Lung microvascular endothelial cell (primary cell): ENCODE results near the gene EIF2S2. TPM values are rescaled to one million over a fixed set of nuclear protein-coding genes. Genes with fewer than 3 reads are reported as not detected.
A peak's percentile ranks its signal among the peaks of the same experiment; 100 is the strongest.

Experiments used
- DNase-seq, 2 donors: peaks; one replicate each; pipeline versions ENCODE4 v3.0.0 to v3.0.0-alpha.2; 2010; ENCODE audit warnings: low read depth in 2 of 2
- total RNA-seq: library from RNA; depleted of rRNA; stranded (reverse); fragments of >200 nt; gene quantifications from 2 replicates; pipeline ENCODE4 v1.2.1, GENCODE V29; 2014

The EIF2S2 gene
- total RNA-seq, 1 donor from 2014 or later, result 68.7 TPM

GRCh38 chr20:34089655-34090345 is 22.2 kb downstream of the EIF2S2 start:
- no peak for DNase-seq

GRCh38 chr20:34089175-34089479 is 22.9 kb downstream of the EIF2S2 start:
- no peak for DNase-seq

- DNase-seq, result no peak
These were observed 23.5 kb downstream of the EIF2S2 start for GRCh38 chr20:34088305-34089174.

GRCh38 chr20:34085544-34086040 is 26.5 kb downstream of the EIF2S2 start:
- DNase-seq, result no peak

DNA sequence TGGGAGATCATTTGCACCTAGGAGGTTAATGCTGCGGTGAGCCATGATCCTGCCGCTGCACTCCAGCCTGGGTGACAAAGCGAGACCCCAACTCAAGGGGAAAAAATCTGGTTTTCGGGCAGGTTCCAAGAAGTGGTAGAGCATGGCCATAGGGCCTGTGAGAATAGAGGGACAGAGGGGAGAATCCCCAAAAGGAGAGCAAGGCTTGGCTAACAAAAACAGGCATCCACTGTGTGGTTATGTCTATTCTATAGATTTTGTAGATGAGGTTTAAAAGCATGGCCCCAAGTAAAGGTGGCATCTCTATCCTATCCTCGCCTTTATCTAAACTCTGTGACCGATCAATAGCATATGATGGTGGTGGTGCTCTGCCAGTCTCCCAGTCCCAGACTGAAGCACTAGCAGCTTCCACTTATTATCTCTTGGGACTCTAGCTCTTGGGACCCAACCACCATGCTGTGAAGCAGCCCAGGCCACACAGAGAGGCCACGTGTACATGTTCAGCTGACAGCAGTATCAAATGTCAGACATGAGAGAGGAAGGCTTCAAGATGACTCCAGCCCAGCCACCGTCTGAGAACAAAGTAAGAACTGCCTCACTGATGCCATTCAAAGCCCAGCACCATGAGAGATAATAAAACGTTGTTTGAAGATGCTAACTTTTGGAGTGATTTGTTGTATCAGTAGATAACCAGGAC is 27.7 kb downstream of the EIF2S2 start:
- no peak for DNase-seq

- DNase-seq, result no peak
These were observed 28.3 kb downstream of the EIF2S2 start for GRCh38 chr20:34083781-34084180.

DNA sequence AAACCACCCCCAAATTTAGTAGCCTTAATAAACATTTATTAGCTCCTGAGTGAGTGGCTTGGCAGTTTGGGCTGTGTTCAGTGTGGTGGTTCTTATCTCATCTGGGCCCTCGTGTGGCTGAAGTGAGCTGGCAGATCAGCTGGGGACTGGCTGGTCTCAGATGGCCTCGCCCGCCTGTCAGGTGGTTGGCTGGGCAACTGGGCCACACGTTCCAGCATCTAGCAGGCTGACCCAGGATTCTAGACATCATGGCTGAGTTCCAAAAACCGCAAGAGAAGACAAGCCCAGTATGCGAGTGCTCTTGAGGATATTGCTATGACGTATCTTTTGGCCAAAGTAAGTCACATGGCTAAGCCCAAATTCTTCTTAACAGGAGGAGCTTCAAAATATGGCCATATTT is 28.9 kb downstream of the EIF2S2 start:
- peak; percentile 17 to 81 for DNase-seq

GRCh38 chr20:34082232-34082887 is 29.7 kb downstream of the EIF2S2 start:
- no peak for DNase-seq

- no peak for DNase-seq
These were observed 32.2 kb downstream of the EIF2S2 start for GRCh38 chr20:34079818-34080217.

- no peak for DNase-seq
These were observed 33.5 kb downstream of the EIF2S2 start for GRCh38 chr20:34078540-34078939.

DNA sequence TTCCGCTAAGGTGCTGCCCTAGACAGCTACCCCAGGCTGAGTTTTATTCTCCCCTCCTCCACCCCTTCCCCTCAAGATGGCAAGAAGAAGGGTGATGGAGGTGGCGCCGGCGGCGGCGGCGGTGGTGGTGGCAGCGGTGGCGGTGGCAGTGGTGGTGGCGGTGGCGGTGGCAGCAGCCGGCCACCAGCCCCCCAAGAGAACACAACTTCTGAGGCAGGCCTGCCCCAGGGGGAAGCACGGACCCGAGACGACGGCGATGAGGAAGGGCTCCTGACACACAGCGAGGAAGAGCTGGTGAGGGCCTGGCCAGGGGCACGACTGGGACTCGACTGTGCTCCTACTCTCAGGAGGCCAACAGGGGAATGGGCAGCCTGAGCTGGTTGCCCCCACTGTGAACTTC is 35.1 kb downstream of the EIF2S2 start:
- no peak for DNase-seq

- DNase-seq, result no peak
These were observed 36.4 kb downstream of the EIF2S2 start for GRCh38 chr20:34075647-34076046.

DNA sequence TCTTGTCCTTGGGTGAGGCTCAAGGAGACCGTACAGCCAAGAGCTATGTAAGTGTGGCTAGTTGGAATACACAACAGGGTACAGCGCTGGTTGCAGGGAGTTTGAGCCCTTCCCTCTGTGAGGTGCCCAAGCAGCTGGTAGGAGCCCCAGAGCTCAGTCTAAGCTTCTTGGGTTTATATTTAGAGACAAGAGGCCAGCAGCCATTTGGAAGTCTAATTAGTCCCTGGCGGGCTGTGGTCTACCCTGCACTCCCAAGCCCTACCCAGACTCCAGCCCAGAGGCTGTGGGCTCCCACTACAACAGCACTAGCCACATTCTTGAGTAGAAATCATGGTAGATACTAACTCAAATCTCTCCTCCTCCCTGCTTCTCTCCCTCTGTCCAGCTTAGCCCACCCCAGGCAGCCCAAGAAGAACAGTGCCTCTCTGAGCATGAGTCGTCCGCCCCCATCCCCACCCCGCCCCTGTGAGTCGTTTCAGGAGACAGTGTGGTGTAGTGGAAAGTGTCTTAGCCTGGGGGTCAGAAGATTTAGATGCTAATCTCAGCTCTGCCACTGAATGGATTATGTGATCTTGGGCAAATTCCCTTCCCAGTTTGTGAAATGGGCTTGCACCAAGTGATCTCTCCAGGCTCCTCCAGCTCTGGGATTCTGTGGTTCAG is 37.8 kb downstream of the EIF2S2 start:
- no peak for DNase-seq

DNA sequence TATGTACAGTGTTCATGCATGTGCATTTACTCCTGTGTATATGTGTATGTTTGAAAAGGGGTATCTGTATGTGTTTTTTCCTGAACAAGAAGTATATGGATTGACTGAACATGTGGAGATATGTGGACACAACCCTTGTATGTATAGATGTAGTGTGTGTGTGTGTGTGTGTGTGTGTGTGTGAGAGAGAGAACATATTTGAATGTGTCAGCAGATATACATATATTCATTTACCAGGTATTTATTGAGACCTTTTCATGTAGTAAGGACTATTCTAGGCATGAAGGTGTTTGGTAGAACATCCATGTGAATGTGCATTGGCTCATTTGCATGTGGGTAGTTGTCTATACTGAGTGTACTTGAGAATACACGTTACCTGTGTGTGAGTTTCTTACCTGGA is 39.3 kb downstream of the EIF2S2 start:
- DNase-seq, result no peak

- DNase-seq, result no peak
These were observed 40.0 kb downstream of the EIF2S2 start for GRCh38 chr20:34072076-34072475.

- no peak for DNase-seq
These were observed 41.2 kb downstream of the EIF2S2 start for GRCh38 chr20:34070859-34071258.

DNA sequence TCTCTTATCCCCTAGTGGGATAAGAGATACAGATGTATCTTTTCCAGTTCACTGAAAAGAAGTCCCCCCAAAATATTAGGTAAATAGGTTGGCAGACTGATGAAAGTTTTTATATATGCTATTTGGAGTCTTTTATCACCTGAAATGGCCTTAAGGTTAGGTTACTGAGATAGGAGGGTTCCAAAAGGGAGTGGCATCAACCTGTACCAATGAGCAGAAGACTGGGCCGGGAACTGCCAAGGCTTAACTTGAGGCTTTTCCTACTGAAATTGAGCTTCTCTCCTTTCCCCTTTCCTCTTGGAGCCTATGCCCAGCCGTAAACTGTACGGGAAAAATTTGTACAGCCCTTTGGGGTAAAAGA is 42.0 kb downstream of the EIF2S2 start:
- no peak for DNase-seq

DNA sequence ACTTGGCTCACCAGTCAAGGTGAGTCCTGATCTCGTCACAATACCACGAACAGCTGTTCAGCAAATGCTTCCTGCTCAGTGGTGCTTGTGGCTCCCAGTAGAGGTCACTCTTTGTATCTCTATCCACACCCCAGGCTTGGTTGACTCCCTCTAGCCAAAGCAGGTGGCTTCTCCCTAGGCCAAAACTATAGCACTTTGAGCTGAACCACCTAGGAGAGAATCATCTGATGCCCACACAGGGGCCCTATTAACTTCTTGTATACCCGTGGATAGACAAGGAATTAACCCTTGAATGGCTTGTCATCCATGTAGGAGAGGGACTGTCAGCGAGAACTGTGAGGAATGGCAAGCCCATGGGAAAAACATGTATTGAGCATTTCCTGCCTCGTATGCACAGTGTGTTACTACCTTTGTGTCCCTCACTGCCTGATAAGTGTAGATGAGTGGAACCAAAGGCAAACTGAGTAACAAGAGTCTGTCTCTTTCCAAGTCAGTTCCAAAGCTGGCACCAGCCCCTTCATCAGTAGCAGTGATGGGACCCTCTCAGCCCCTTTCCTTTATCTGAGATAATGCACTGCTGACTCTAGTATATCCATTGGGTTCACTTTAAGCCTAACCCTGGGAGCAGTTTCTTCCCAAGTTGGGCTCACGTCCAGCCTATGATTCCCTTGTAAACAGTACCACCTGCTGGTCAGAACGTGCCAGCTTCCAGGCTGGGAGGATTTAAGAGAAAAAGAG is 42.5 kb downstream of the EIF2S2 start:
- peak; percentile 88 to 91 for DNase-seq

DNA sequence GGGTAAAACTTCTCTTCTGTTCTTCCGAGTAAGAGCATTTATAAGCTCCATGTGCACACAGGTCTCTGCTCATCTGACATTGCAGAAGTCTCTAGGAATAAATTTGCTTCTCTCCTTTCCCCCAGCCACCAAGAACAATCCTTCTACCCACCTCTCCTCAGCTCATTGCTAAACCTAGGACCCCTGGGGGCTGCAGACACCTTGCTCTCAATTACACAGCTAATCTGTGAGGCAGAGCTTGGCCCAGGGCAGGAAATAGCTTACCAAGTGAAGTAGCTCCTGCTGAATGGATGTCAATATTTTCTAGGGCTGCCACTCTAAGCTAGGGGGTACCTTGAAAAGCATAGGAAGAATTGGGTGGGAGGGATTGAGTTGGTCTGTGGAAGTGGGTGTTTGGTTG is 44.0 kb downstream of the EIF2S2 start:
- DNase-seq, result no peak

- DNase-seq, result no peak
These were observed 45.5 kb downstream of the EIF2S2 start for GRCh38 chr20:34066476-34067090.
